HepG2 (cell line): ENCODE data around the gene CDK5RAP2. TPM values are rescaled to one million over a fixed set of nuclear protein-coding genes. Genes with fewer than 3 reads are reported as not detected.

ENCODE experiments used
- ATAC-seq: fragments of 200-7000 bp; cut with Tn5 transposase; 3 replicates; pipeline ENCODE4 v1.9.1; 2020; ENCODE audit warnings: mild to moderate bottlenecking, moderate library complexity
- BruUV-seq: library from RNA; stranded (reverse); fragments of 400-500 nt; replicated peaks from 2 replicates; lab custom pipeline; 2021; lab: Mats Ljungman, UMichigan
- CTCF ChIA-PET: fragments of 300-600 bp; formaldehyde crosslinking; extraction: SDS; loops from one replicate; lab custom pipeline; 2021; ENCODE audit warnings: low total read pairs, inconsistent platforms, low intra/inter-chr PET ratio; lab: Yijun Ruan, JAX
- POLR2A ChIA-PET: fragments of 350-600 bp; sonication (Branson Sonifier 250); formaldehyde crosslinking; loops from one replicate; lab custom pipeline; 2020; ENCODE audit warnings: antibody characterized with exemption, inconsistent platforms; lab: Yijun Ruan, JAX
- DNase-seq: peaks from one replicate; pipeline ENCODE4 v3.0.0-alpha.2; 2015; ENCODE audit warnings: low spot score
- FAIRE-seq: peaks from 3 replicates; lab custom pipeline; 2011; peaks lifted over from hg19 to GRCh38; lab: Jason Lieb, UNC
- H2AFZ ChIP-seq: one replicate; pipeline ENCODE4 v1.6.1; 2011; ENCODE audit warnings: low read length, inconsistent platforms
- H3K27ac ChIP-seq: fragments of 300-600 bp; 3 replicates; pipeline ENCODE4 v1.8.0; 2011; ENCODE audit warnings: mixed run types, mild to moderate bottlenecking, mixed read lengths, low read length, inconsistent platforms; ENCODE audit not compliant: insufficient read depth; ENCODE audit errors: extremely low read length
- H3K27me3 ChIP-seq, 2 experiments: fragments of 200-600 bp in 1 of 2; 2 replicates in 1 of 2; 3 replicates in 1 of 2; pipeline versions ENCODE4 v1.6.0 to v1.8.0; 2011; ENCODE audit warnings: low read length in 2 of 2, mild to moderate bottlenecking in 2 of 2, moderate library complexity in 2 of 2, inconsistent platforms in 1 of 2; ENCODE audit not compliant: insufficient read depth in 2 of 2, control insufficient read depth in 1 of 2
- H3K36me3 ChIP-seq, 2 experiments: fragments of 200-600 bp in 1 of 2; replicated peaks in 1 of 2; 2 replicates in 1 of 2; 3 replicates in 1 of 2; pipeline versions ENCODE4 v1.5.1 to v1.8.0; 2011; ENCODE audit warnings: low read length in 2 of 2, inconsistent platforms in 1 of 2; ENCODE audit not compliant: insufficient read depth in 2 of 2, control insufficient read depth in 1 of 2
- H3K4me1 ChIP-seq: 2 replicates; pipeline ENCODE4 v1.5.1; 2012; ENCODE audit warnings: low read length, inconsistent platforms; ENCODE audit not compliant: insufficient read depth
- H3K4me2 ChIP-seq: 2 replicates; pipeline ENCODE4 v1.6.0; 2011; ENCODE audit warnings: low read depth, low read length, inconsistent platforms
- H3K4me3 ChIP-seq, 3 experiments: fragments of 200-600 bp in 1 of 3; sonication (generic), shearing (Covaris generic) in 1 of 3; replicated peaks in 1 of 3; 2 replicates each; pipeline ENCODE4 v1.5.1; 2011 to 2016; ENCODE audit warnings: low read length in 3 of 3, inconsistent platforms in 2 of 3, low read depth in 2 of 3, mild to moderate bottlenecking in 2 of 3, control low read depth in 1 of 3, mixed read lengths in 1 of 3; ENCODE audit not compliant: insufficient read depth in 1 of 3
- H3K79me2 ChIP-seq: one replicate; pipeline ENCODE4 v1.6.1; 2011; ENCODE audit warnings: low read length, inconsistent platforms; ENCODE audit not compliant: insufficient read depth
- H3K9ac ChIP-seq: 2 replicates; pipeline ENCODE4 v1.6.0; 2011; ENCODE audit warnings: mild to moderate bottlenecking, low read depth, low read length, inconsistent platforms; ENCODE audit not compliant: insufficient read depth
- H3K9me3 ChIP-seq: 2 replicates; pipeline ENCODE4 v1.5.1; 2012; ENCODE audit warnings: mild to moderate bottlenecking, low read length
- H4K20me1 ChIP-seq: 2 replicates; pipeline ENCODE4 v1.6.0; 2011; ENCODE audit warnings: inconsistent platforms, mild to moderate bottlenecking, low read length, moderate library complexity; ENCODE audit not compliant: insufficient read depth
- CEBPB ChIP-seq: IDR thresholded peaks from 2 replicates; pipeline ENCODE4 v1.6.1; 2011; ENCODE audit warnings: low read depth, low read length, improper control_type of control experiment, borderline replicate concordance
- EP300 ChIP-seq, 3 experiments: sonication (generic) in 1 of 3; formaldehyde crosslinking in 1 of 3; IDR thresholded peaks; 2 replicates each; pipeline versions ENCODE4 v1.5.1 to v1.6.1; 2011 to 2020; ENCODE audit warnings: low read depth in 2 of 3, low read length in 2 of 3, borderline replicate concordance in 1 of 3, improper control_type of control experiment in 1 of 3, mild to moderate bottlenecking in 1 of 3, missing genetic modification reagents in 1 of 3, moderate library complexity in 1 of 3
- FOSL2 ChIP-seq: sonication (generic); formaldehyde crosslinking; IDR thresholded peaks from 2 replicates; pipeline ENCODE4 v1.4.0; 2020; ENCODE audit warnings: missing genetic modification reagents
- IRX3 ChIP-seq: sonication (generic); formaldehyde crosslinking; IDR thresholded peaks from 2 replicates; pipeline ENCODE4 v1.8.1; 2023; ENCODE audit warnings: mild to moderate bottlenecking, low read depth, missing genetic modification reagents, borderline replicate concordance
- TFE3 ChIP-seq: IDR thresholded peaks from 2 replicates; pipeline ENCODE4 v1.6.1; 2016
- WGBS: methylation state at CpG from one replicate; pipeline ENCODE4 v1.1.6; 2017; ENCODE audit warnings: low lambda C conversion rate; 5-methylcytosine and 5-hydroxymethylcytosine counted together
- in situ Hi-C: cut with HindIII; loops from 2 replicates; pipeline ENCODE4 v1.10.0; 2017; ENCODE audit warnings: low pct_unique_long_range_greater_than_20kb; ENCODE audit not compliant: extremely low pct_ligation_motif_present
- intact Hi-C: fragments of 100-400 bp; cut with micrococcal nuclease; formaldehyde crosslinking; loops from one replicate; pipeline ENCODE4 v1.10.0; 2022; ENCODE audit not compliant: unreplicated experiment
- polyA plus RNA-seq, 8 experiments: library from polyadenylated mRNA; depleted of rRNA in 3 of 8; stranded (reverse) in 7 of 8; unstranded in 1 of 8; fragments of >200 nt; fragmentation: Illumina TruSeq in 4 of 8; extraction: Trizol in 4 of 8; gene quantifications; 2 replicates each; pipeline versions ENCODE4 v1.2.1 to v1.2.3, GENCODE V29; 2011 to 2016; ENCODE audit warnings: low read depth in 4 of 8, missing spikeins in 1 of 8, mixed read lengths in 1 of 8; ENCODE audit not compliant: insufficient read depth in 1 of 8
- total RNA-seq, 5 experiments: library from RNA; depleted of rRNA; stranded (reverse); fragments of >200 nt; fragmentation: Illumina TruSeq; extraction: Trizol; gene quantifications; 2 replicates each; pipeline ENCODE4 v1.2.3, GENCODE V29; 2016; ENCODE audit warnings: low read depth in 1 of 5

The CDK5RAP2 gene
- total and polyA plus RNA-seq, 2 of the 13 experiments (the other 11 are each of a cell fraction or from before 2014, with no cell fraction given), result 31.8 to 42.2 TPM

GRCh38 chr9:120402741-120403542 is 177.0 kb downstream of the CDK5RAP2 start:
- Histone ChIP-seq H3K9ac (no peak overlapping the region), H3K4me3 (no peak overlapping the region), H3K36me3 (peaks cover 36 to 93% of the 10 kb centered on the region in 2 experiments), H3K27ac (peak overlapping the region; percentile 47), H3K79me2 (no peaks in the 10 kb centered on the region), H3K4me2 (no peak overlapping the region), H3K4me1 (peaks cover 19% of the 10 kb centered on the region), H3K9me3 (no peaks in the 10 kb centered on the region), H3K27me3 (no peaks in the 10 kb centered on the region), H4K20me1 (no peaks in the 10 kb centered on the region), H2AFZ (no peak overlapping the region)
- TF ChIP-seq EP300 (IDR thresholded peaks at IDR 0.05; ENCODE audit: low read depth in 2 of 2, low read length in 2 of 2) (0 out of 4 replicates have a peak, but pooled peaks of 1 of the 2 experiments have one; percentile 8), EP300 (CRISPR knock-in tag; IDR thresholded peaks at IDR 0.05; ENCODE audit: borderline replicate concordance) (no peak; the same call in 1 of the 2 replicates), FOSL2 (CRISPR knock-in tag) (peak; percentile 95), CEBPB (peak; percentile 52; the same call in 1 of the 2 replicates), TFE3 (CRISPR knock-in tag) (no peak), IRX3 (no peak)
- CTCF ChIA-PET, result no interaction called here
- no peak for DNase-seq
- POLR2A ChIA-PET, result interaction anchor here (0.8 to 2.1 kb wide), 2 partner anchors 12 to 16 kb away, joined by 4 to 6 read pairs; no protein-coding TSS in a partner anchor
- no TSS peak for BruUV-seq
- peak; percentile 56 for FAIRE-seq
- intact Hi-C loops (no loop called here), in situ Hi-C loops (loop anchor here (10.0 kb wide), 1 partner anchor 62 kb away; no protein-coding TSS in a partner anchor)
- 88% methylated on average over 13 of the region's 13 CpGs for WGBS
- peak; percentile 33 for ATAC-seq
